ENCODE measurements around the gene POLA2. TPM values are rescaled to one million over a fixed set of nuclear protein-coding genes. Genes with fewer than 3 reads are reported as not detected.
"Not testable (repeated sequence)": the region's sequence is repeated elsewhere in the genome, so short reads cannot be mapped to it uniquely, and the experiment has no call there.

POLA2 gene
- polyA plus RNA-seq (2013, experiment 1 of 2; ENCODE audit: insufficient read length): 14.6 TPM
- 15.5 TPM for polyA plus RNA-seq (2013, experiment 2 of 2; ENCODE audit: insufficient read length)

GRCh38 chr11:65261591-65262380 lies at the start of gene POLA2:
POLA2 (plus strand) TSS chr11:65261962; CDS start chr11:65262293, 331 bp downstream.
- DNase-seq: peak; percentile 96

DNA sequence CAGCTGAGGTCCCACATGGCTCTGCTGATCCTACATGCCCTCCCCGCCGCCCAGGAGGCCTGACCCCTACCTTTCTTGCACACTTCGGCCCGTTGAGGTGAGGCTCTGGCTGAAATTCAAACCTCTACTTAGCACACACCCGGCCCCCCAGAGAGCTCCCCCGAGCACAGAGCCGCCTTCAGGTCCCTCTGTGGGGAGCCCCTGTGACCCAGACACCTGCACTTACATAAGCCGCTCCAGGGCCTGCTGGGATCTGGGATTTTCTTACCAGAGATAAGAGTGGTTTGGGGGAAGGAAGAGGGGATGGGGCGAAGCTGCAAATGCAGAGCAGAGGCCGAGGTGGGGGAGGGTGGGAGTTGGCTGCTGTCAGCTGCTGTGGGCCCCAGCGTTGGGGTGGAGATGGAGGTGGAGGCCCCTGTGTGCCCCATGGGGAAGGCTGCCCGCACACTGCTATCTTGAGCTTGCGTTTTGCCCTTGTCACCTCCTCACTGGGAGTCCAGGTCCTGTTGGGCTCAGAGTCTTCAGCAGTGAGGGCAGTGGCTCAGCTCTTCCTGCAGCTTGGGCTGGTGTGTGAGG lies 49.4 kb upstream of the POLA2 start:
- no peak for DNase-seq

DNA sequence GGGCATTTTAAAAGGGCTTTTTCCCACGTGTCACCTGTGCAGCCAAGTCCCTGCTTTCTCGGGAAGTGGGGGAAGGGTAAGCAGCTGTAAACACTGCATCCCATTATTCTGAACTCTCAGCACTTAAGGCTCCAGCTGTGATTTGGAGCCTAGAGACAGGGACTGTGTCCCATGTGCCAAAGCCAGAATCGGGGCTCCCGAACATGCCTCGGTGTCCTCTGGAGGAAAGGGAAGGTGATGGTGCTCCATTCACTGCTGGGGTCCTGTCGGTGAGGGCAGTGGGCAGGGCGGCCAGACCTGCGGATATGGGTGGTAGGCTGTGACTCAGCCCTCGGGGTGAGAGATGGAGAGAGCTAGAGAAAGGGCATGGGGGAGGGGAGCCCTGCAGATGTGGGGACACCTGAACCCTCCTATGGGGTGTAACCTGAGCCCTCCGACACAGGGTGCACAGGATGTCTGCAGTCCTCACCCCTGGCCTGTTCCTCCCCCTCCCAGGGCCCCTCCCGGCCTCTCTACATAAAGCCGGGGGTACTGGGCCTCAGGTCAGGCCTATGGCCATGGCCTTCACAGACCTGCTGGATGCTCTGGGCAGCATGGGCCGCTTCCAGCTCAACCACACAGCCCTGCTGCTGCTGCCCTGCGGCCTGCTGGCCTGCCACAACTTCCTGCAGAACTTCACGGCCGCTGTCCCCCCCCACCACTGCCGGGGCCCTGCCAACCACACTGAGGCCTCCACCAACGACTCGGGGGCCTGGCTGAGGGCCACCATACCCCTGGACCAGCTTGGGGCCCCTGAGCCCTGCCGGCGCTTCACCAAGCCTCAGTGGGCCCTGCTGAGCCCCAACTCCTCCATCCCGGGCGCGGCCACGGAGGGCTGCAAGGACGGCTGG lies 48.2 kb upstream of the POLA2 start:
- DNase-seq: no peak

GRCh38 chr11:65214212-65214845 lies 47.4 kb upstream of the POLA2 start:
- DNase-seq: no peak

- no peak for DNase-seq
Observed at GRCh38 chr11:65215441-65216076, 46.2 kb upstream of the POLA2 start.

DNA sequence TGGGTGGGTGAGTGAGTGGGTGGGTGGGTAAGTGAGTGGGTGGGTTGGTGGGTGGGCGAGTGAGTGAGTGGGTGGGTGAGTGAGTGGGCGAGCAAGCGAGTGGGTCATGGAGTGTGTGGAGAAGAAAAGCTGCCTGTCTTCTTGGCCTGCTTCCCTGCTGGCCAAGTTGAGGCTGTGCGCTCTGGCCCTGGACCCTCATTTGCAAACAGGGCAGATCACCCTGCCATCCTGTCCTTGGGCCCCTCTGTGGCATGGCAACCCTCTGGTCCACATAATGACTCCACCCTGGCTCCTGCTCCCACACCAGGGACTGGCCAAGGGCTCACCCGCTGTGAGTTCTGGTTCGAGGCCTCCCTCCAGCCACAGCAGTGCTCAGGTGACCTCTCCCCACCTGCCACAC lies 44.9 kb upstream of the POLA2 start:
- DNase-seq: no peak

GRCh38 chr11:65217441-65218423 lies 44.0 kb upstream of the POLA2 start:
- DNase-seq: no peak

DNA sequence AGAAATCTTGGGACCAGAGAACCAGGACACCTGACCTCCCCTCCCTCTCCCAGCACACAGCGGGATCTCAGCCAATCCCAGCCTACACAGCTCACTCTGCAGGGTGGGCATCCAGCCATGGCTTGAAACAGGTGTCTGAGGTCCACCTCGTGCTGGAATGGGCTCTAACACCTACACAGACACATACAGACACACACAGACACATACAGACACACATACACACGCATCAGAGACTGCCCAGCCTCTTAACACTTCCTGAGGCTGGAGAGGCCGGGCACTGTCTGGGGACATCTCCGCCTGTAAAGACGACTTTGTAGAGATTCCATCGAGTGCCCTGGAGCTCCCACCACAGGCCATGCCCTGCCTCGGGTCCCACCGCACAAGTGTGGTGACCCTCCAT lies 43.3 kb upstream of the POLA2 start:
- no peak for DNase-seq

- peak; percentile 16 for DNase-seq
Observed at GRCh38 chr11:65219930-65220213, 41.9 kb upstream of the POLA2 start.

DNA sequence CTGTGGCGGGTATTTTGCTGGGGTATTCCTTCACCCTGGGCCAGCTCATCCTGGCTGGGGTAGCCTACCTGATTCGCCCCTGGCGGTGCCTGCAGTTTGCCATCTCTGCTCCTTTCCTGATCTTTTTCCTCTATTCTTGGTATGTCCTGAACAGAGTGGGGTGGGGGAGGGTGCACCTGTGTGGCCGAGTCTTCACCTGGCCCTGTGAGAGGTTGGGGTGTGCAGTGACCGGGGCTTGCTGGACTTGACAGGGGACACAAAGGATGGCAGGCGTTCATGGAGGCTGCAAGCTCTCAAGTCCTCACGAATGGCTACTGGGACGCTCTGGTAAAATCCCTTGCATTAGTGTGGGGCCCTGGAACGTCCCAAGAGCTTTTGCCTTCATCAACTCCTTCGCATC lies 40.7 kb upstream of the POLA2 start:
- DNase-seq: no peak

DNA sequence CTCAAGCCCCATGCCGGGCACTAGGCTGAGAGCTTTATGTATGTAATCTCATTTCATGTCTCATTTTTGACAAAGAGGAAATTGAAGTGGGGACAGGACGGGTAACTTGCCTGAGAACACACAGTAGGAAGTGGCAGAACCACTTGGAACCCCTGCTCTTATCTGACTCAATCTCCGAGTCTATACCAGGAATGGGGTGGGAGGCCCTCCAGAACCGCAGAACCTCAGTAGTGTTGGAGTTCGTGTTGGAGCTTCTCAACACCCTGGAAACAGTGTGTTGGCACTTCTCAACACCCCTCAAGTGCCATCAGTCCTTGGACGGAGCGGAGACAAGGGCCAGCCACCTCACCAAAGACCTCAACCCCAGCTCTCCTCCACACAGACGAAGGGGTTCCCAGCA lies 38.8 kb upstream of the POLA2 start:
- DNase-seq: no peak

GRCh38 chr11:65224930-65225278 lies 36.9 kb upstream of the POLA2 start:
- peak; percentile 55 for DNase-seq

DNA sequence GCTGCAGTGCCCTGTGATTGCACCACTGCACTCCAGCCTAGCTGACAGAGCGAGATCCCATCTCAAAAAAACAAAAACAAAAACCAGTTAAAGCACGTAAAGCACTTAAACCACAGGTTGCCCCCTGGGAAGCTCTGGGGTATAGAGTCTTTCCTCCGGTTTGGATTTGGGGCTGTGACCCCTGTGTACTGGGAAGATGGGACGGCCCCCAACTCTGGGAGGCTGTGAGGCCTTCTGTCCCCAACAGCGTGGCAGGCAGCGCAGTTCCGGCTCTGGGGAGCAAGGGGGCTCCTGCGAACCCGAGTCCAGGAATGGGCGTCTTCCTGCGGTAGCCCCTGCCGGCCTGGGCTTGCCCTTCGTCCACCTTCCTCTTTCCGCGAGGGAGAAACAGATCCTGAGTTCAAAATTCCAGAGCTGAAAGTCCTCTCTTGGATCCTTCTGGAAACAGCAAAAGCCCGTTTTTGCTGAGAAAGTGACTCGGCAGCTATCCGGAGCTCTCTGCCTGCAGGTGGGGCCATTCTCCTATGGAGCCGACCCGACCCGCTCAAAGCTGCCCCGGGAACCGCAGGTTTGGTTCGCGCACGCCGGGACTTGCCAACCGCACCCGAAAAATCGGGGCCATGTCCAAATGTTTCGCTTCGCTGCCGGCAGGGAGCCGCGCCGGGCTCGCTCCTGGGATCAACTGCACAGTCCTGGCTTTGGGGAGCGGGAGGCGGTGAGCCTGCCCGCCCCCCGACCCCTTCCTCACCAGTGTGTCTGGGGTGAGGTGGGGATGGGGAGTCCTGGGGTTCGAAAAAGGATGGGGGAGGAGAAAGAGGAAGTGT lies 36.3 kb upstream of the POLA2 start:
- DNase-seq: peak; percentile 47

- DNase-seq: no peak
Observed at GRCh38 chr11:65226103-65226442, 35.7 kb upstream of the POLA2 start.

GRCh38 chr11:65227879-65228278 lies 33.9 kb upstream of the POLA2 start:
- DNase-seq: no peak

GRCh38 chr11:65236194-65237059 lies 25.3 kb upstream of the POLA2 start:
- DNase-seq: no peak

- DNase-seq: not testable (repeated sequence)
Observed at GRCh38 chr11:65238302-65238701, 23.5 kb upstream of the POLA2 start.

GRCh38 chr11:65241134-65241533 lies 20.6 kb upstream of the POLA2 start:
- DNase-seq: no peak

GRCh38 chr11:65241692-65242091 lies 20.1 kb upstream of the POLA2 start:
- DNase-seq: no peak
